Measurements from ENCODE around the gene CD24.
"Not testable (repeated sequence)": the region's sequence is repeated elsewhere in the genome, so short reads cannot be mapped to it uniquely, and the experiment has no call there.

DNA sequence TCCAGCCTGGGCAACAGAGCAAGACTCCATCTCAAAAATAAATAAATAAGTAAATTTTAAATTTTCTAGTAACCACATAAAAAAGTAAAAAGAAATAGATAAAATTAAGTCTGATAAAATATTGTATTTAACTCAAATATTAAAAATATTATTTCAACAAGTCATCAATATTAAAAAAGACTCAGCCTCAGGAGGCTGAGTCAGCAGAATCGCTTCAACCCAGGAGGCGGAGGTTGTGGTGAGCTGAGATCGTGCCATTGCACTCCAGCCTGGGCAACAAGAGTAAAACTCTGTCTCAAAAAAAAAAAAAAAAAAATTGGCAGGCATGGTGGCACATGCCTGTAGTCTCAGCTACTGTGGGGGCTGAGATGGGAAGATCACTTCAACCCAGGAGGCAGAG is 15.2 kb upstream of the CD24 start:
- not testable (repeated sequence) for TF ChIP-seq RFX5 (IDR thresholded peaks at IDR 0.05; ENCODE audit: borderline replicate concordance, low read depth, low read length); POLR2A (IDR thresholded peaks at IDR 0.05; ENCODE audit: control extremely low read depth in 1 of 2, low read depth in 2 of 2, low read length in 2 of 2); YY1 (IDR thresholded peaks at IDR 0.05; ENCODE audit: low read depth, low read length); HDAC6 (IDR thresholded peaks at IDR 0.05; ENCODE audit: low read depth, low read length); TAF1 (IDR thresholded peaks at IDR 0.05; ENCODE audit: low read depth, low read length); SP1 (IDR thresholded peaks at IDR 0.05; ENCODE audit: low read depth, low read length); RNF2 (IDR thresholded peaks at IDR 0.05; ENCODE audit: borderline replicate concordance, low read depth, low read length, missing control alignments, poor library complexity, severe bottlenecking); TEAD4 (IDR thresholded peaks at IDR 0.05; ENCODE audit: low read depth, low read length); GABPA (IDR thresholded peaks at IDR 0.05; ENCODE audit: borderline replicate concordance, insufficient read depth, low read length)

Data from H1 (cell line).